Left lung (tissue), 10 donors: Measurements from ENCODE around the gene TIMELESS. TPM values are rescaled to one million over a fixed set of nuclear protein-coding genes. Genes with fewer than 3 reads are reported as not detected.

Experiments
- ATAC-seq: fragments of 200-7000 bp; cut with Tn5 transposase; one replicate; pipeline ENCODE4 v1.9.1; 2020; ENCODE audit warnings: moderate library complexity
- DNase-seq, 4 donors: peaks; one replicate each; pipeline ENCODE4 v3.0.0-alpha.2; 2013 to 2020
- H3K27ac ChIP-seq, 2 donors: fragments of 200-600 bp; sonication (generic) in 1 of 2; one replicate each; pipeline versions ENCODE4 v1.5.0 to v1.8.0; 2020 to 2021
- H3K27me3 ChIP-seq, 2 donors: fragments of 200-600 bp; sonication (generic) in 1 of 2; one replicate each; pipeline versions ENCODE4 v1.5.0 to v1.8.0; 2020 to 2021
- H3K36me3 ChIP-seq, 2 donors: fragments of 200-600 bp; sonication (generic) in 1 of 2; one replicate each; pipeline versions ENCODE4 v1.5.0 to v1.8.0; 2020 to 2021
- H3K4me1 ChIP-seq, 2 donors: fragments of 200-600 bp; one replicate each; pipeline ENCODE4 v1.8.0; 2021
- H3K4me3 ChIP-seq, 2 donors: fragments of 200-600 bp; sonication (generic) in 1 of 2; one replicate each; pipeline versions ENCODE4 v1.5.0 to v1.8.0; 2020 to 2021; ENCODE audit warnings: mild to moderate bottlenecking in 1 of 2
- H3K9me3 ChIP-seq, 2 donors: fragments of 200-600 bp; sonication (generic) in 1 of 2; one replicate each; pipeline versions ENCODE4 v1.5.0 to v1.8.0; 2020 to 2021
- intact Hi-C, 2 donors: fragments of 100-400 bp; cut with DNase I; formaldehyde crosslinking; loops; one replicate each; pipeline versions ENCODE4 v1.11.2 to v1.14.2; 2022
- polyA plus RNA-seq, 6 donors: library from polyadenylated mRNA; unstranded; fragments of 120-200 nt; gene quantifications; one replicate each; pipeline ENCODE4 v1.2.1, GENCODE V29; 2013; ENCODE audit not compliant: insufficient read length in 6 of 6
- total RNA-seq, 2 donors: library from RNA; stranded (reverse); fragmentation: NEBNext Ultra II Directional; extraction: Animal tissue kit (Norgen Biotek cat#: 25700); gene quantifications; one replicate each; pipeline ENCODE4 v1.2.1, GENCODE V29; 2021
- TF ChIP-seq, protein P1 (sequence below), 2 donors: fragments of 200-600 bp; sonication (generic) in 1 of 2; IDR thresholded peaks; one replicate each; pipeline versions ENCODE4 v1.5.0 to v1.8.0; 2021; ENCODE audit warnings: antibody characterized with exemption in 2 of 2
- donor health status: DM: no; HTN: yes; CAD: no.
- donor health status: DM: no; HTN: no; CAD: no.

The TIMELESS gene
- total and polyA plus RNA-seq, 8 donors, result 15.0 to 38.0 (median 30.5) TPM

DNA sequence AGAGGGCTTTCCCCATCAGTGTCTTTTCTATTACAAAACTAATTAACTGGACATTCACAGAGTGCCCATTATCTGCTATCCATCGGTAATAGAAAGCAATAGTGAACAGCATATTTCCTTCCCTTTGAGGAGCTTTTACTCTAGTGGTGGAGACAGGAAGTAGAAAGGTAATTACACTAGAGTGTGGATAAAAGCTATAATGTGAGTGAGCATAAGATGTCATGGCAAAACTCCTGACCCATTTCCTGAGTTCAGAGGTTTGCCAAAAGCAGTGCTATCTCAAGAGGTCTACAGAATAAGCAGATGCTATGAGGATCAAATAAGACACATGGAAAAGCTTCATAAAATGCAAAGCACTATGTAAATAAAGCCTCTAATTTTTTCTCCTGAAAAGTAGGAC is 24.0 kb downstream of the TIMELESS start:
- H3K27ac ChIP-seq, result no peak overlapping the region
- ATAC-seq, result no peak
- H3K9me3 ChIP-seq, result no peaks in the 10 kb centered on the region
- intact Hi-C loops, result no loop called here
- DNase-seq, result no peak
- H3K4me3 ChIP-seq, result no peak overlapping the region
- TF ChIP-seq, protein P1, sequence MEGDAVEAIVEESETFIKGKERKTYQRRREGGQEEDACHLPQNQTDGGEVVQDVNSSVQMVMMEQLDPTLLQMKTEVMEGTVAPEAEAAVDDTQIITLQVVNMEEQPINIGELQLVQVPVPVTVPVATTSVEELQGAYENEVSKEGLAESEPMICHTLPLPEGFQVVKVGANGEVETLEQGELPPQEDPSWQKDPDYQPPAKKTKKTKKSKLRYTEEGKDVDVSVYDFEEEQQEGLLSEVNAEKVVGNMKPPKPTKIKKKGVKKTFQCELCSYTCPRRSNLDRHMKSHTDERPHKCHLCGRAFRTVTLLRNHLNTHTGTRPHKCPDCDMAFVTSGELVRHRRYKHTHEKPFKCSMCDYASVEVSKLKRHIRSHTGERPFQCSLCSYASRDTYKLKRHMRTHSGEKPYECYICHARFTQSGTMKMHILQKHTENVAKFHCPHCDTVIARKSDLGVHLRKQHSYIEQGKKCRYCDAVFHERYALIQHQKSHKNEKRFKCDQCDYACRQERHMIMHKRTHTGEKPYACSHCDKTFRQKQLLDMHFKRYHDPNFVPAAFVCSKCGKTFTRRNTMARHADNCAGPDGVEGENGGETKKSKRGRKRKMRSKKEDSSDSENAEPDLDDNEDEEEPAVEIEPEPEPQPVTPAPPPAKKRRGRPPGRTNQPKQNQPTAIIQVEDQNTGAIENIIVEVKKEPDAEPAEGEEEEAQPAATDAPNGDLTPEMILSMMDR (IDR thresholded peaks at IDR 0.05), result no peak
- H3K36me3 ChIP-seq, result peaks cover 0 to 95% of the 10 kb centered on the region in 2 donors
- H3K4me1 ChIP-seq, result no peaks in the 10 kb centered on the region
- H3K27me3 ChIP-seq, result no peaks in the 10 kb centered on the region

DNA sequence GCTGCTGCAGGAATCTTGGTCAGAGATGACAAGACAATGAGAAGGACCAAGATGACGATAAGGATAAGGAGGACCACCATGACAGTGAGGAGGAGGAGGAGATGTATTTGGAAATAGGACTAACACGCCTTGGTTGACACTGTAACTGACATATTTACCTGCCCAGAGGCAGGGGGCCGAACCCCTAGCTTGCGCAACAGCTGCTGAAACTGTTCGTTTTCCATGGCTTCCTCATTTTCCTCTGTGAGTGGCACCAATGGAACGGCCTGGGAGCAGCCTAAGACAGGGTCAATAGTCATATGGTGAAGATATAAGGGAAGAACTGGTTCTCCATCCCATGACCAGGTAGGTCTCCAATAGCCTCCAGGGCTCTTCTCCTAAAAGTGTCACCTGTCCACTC is 28.8 kb downstream of the TIMELESS start:
- H3K4me1 ChIP-seq, result no peaks in the 10 kb centered on the region
- no peaks in the 10 kb centered on the region for H3K27me3 ChIP-seq
- ATAC-seq, result no peak
- H3K9me3 ChIP-seq, result no peaks in the 10 kb centered on the region
- intact Hi-C loops, result no loop called here
- DNase-seq, result no peak
- H3K36me3 ChIP-seq, result peaks cover 0 to 77% of the 10 kb centered on the region in 2 donors
- no peak overlapping the region for H3K27ac ChIP-seq
- TF ChIP-seq, protein P1 (IDR thresholded peaks at IDR 0.05), result no peak
- no peak overlapping the region for H3K4me3 ChIP-seq

DNA sequence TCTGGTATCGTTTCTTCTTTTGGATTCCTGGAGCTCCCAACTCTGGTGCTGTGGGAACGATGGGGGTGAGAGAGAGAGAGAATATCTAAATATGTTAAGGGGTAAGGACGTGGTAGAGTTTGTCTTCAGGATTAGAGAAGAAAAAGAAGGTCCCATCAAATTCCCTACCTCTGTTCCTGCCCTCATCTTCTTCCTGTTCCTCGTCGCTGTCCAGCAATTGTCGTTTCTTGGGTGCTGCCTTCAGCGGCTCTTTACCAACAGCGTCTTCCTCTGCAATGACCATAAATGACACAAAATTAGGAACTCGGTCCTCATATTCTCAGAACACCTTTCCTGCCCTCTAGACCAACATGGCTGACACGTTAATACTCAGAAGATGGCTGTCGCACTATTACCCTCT is 31.5 kb downstream of the TIMELESS start:
- Histone ChIP-seq H3K27ac (no peak overlapping the region), H3K4me1 (no peaks in the 10 kb centered on the region), H3K4me3 (no peak overlapping the region), H3K27me3 (no peaks in the 10 kb centered on the region), H3K36me3 (peaks cover 0 to 54% of the 10 kb centered on the region in 2 donors), H3K9me3 (no peaks in the 10 kb centered on the region)
- DNase-seq, result no peak
- intact Hi-C loops, result no loop called here
- TF ChIP-seq, protein P1 (IDR thresholded peaks at IDR 0.05), result no peak
- ATAC-seq, result no peak

DNA sequence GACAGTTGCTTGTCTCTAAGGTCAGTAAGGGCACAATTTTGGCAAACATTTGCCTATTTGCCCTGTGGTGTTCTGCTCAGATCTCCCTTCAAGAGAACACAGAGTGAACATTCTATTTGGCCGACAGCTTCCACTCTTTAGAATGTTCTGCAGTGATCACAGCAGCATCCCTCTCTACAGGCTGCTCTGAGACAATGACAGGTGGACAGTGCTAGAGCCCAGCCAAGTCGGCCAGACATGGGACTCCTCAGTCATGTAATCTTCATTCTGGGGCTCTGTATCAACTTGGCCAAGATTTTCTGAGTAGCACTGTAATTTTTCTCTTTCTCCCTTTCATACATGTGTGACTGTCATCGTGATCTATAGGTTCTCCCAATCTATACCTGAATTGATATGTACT is 34.8 kb downstream of the TIMELESS start:
- Histone ChIP-seq H3K4me3 (no peak overlapping the region), H3K27ac (no peak overlapping the region), H3K9me3 (no peaks in the 10 kb centered on the region), H3K4me1 (no peaks in the 10 kb centered on the region), H3K27me3 (no peaks in the 10 kb centered on the region), H3K36me3 (peaks cover 0 to 26% of the 10 kb centered on the region in 2 donors)
- intact Hi-C loops, result no loop called here
- no peak for DNase-seq
- ATAC-seq, result no peak
- TF ChIP-seq, protein P1 (IDR thresholded peaks at IDR 0.05), result no peak

DNA sequence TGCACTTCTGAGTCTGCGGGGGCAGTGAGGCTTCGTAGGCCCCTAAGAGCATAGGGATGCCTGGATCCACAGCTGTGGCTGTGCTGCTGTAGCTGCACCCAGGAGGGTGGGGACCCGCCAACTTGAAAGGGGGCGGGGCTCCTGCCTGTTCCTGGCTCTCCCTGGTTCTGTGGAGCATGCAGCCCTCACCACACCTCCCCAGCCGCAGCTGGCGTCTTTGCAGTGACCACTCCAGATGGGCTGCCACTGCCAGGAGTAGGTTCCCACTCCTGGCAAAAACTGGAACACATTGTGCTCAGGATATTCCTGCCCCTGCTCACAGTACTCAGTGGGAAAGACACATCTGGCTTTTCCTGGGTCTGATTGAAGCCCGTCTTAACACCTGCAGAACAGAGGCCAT is 35.8 kb downstream of the TIMELESS start:
- Histone ChIP-seq H3K27ac (no peak overlapping the region), H3K4me3 (no peak overlapping the region), H3K9me3 (no peaks in the 10 kb centered on the region), H3K36me3 (peaks cover 0 to 25% of the 10 kb centered on the region in 2 donors), H3K27me3 (no peaks in the 10 kb centered on the region), H3K4me1 (no peaks in the 10 kb centered on the region)
- TF ChIP-seq, protein P1 (IDR thresholded peaks at IDR 0.05), result no peak
- intact Hi-C loops, result no loop called here
- peak; percentile 36 for ATAC-seq
- DNase-seq, result no peak
